ENCODE measurements around the gene GPA33.
"Not testable (repeated sequence)": the region's sequence is repeated elsewhere in the genome, so short reads cannot be mapped to it uniquely, and the experiment has no call there.

Gene GPA33

GRCh38 chr1:167056529-167057231 is 33.5 kb downstream of the GPA33 start:
- DNase-seq (ENCODE audit: low read depth), result no peak

DNA sequence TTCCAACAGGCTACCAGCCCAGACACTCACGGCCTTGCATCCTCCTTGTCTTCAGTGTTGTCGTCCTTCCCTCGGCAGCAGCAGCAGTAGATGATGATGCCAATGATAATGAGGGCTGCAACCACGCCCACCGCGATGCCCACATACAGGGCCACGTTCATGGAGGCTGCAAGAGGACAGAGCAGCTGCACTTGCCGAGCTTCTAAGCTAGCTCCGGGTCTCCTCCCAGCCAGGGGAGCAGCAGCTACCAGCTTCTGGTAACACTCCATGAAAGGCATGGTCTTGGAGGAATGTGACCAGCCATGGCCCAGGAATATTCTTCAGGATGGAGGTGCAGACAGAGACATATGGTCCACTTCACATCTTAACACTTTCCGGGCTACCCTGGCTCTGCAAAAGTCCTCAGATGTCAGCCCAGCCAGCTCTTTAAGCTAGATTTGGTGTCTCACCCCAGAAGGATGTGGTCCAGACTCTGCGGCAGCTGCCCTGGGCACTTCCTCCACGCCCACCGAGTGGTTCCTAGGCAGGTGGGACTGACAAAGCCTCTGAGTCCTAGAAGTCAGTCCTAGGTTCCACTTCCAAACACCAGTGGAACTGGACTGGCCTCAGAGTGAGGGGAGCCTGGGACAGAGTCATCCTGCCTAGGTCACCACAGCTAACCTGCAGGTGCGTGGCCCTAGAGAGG is 35.1 kb downstream of the GPA33 start:
- no peak for DNase-seq (ENCODE audit: low read depth)

DNA sequence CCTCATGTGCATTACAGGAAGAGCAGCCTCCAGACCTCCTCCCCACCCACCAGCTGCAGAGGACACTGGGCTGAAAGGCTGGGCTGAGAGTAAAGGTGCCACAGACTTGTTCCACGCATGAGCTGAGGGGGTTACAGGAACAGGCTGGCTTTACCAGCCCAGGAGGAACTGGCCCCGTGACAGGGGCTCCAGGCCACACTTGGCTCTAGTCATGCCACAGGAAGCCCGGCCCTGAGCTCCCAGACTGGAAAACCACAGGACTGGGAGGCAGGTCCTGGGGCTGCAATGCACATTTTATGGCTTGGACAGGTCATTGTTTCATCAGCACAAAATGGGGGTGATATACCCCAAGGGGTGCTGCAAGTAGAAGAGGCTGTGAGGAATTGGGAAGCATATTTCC is 35.6 kb downstream of the GPA33 start:
- DNase-seq (ENCODE audit: low read depth), result no peak

DNA sequence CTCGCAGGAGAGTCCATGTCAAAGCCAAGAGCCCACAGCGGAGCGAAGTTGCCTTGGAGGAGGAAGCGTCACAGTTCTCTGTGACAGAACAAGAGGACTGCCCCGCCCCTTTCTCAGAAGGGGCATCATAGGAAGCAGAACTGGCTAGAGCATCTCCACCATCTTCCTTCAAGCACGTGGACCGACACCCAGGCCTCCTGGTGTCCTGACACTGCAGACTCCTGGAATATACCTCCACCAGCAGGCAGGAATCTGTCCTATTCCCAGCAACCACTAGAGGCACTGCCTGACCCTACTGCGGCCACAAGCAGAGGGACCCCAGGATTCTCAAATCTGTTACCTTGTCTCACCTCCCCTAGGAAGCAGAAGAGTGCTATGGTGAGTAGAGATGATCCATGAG is 37.8 kb downstream of the GPA33 start:
- no peak for DNase-seq (ENCODE audit: low read depth)

DNA sequence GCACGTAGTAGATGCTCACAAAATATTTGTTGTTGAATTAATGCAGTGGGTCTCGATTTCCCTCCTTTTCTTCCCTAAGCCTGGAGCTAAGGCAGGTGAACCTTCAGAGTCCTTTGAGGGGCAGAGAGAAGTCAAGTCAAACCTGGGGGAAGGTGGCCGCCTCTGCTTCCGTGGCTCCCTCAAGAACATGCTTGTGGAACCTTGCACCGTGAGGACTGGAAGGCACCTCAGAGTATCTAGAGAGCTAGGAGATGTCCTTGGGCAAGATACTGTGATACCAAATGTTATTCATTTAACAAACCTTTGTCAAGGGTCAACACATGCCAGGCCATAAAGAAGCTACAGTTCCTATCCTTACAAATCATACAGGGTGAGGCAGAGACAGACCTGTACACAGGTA is 38.3 kb downstream of the GPA33 start:
- DNase-seq (ENCODE audit: low read depth), result no peak

- DNase-seq (ENCODE audit: low read depth), result peak; percentile 43
Observed at GRCh38 chr1:167043752-167044488, 46.3 kb downstream of the GPA33 start.

DNA sequence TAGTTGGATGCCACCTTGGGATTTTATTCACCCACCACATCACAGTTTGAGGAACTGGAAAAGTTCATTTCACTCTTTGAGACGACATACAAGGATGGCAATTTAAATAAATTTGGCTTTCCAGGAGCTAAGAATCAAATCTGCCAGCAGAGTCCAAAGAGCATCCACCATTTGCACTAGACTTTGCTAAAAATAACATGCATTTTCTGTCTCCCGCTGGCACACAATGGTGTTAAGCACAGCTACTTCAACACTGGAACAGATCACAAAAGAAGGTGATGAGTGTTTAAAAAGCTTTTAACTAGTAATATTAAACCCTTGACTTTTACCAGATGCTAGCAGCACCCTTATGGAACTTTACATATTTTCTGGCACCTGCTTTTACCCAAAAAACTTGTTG is 56.5 kb downstream of the GPA33 start:
- DNase-seq (ENCODE audit: low read depth), result no peak

GRCh38 chr1:167029553-167029952 is 60.6 kb downstream of the GPA33 start:
- DNase-seq (ENCODE audit: low read depth), result not testable (repeated sequence)

GRCh38 chr1:167022384-167022783 is 67.8 kb downstream of the GPA33 start:
- DNase-seq (ENCODE audit: low read depth), result no peak

- no peak for DNase-seq (ENCODE audit: low read depth)
Observed at GRCh38 chr1:167016100-167016750, 74.0 kb downstream of the GPA33 start.

GRCh38 chr1:167013108-167013929 is 76.9 kb downstream of the GPA33 start:
- DNase-seq (ENCODE audit: low read depth), result no peak

- DNase-seq (ENCODE audit: low read depth), result no peak
Observed at GRCh38 chr1:167012570-167012969, 77.6 kb downstream of the GPA33 start.

- DNase-seq (ENCODE audit: low read depth), result no peak
Observed at GRCh38 chr1:167011560-167012191, 78.5 kb downstream of the GPA33 start.

GRCh38 chr1:167003711-167004110 is 86.5 kb downstream of the GPA33 start:
- DNase-seq (ENCODE audit: low read depth), result no peak
